Stomach (tissue), 4 donors: ENCODE results near the gene PYDC2.

ENCODE experiments used
- CTCF ChIP-seq, 7 experiments: fragments of 450-650 bp in 4 of 7; fragments of 200-600 bp in 3 of 7; sonication (generic) in 3 of 7; IDR thresholded peaks; one replicate each; pipeline ENCODE4 v1.5.1; 2016 to 2019; ENCODE audit warnings: antibody characterized with exemption in 7 of 7, control low read depth in 2 of 7, mild to moderate bottlenecking in 1 of 7
- EP300 ChIP-seq: sonication (generic); formaldehyde crosslinking; IDR thresholded peaks from one replicate; pipeline ENCODE4 v1.6.1; 2017; ENCODE audit warnings: antibody characterized with exemption
- POLR2A ChIP-seq, 4 donors: fragments of 450-650 bp; IDR thresholded peaks; one replicate each; pipeline ENCODE4 v1.6.1; 2016; ENCODE audit warnings: antibody characterized with exemption in 4 of 4, control low read depth in 2 of 4, mild to moderate bottlenecking in 1 of 4, moderate library complexity in 1 of 4
- POLR2AphosphoS5 ChIP-seq, 3 donors: sonication (generic); formaldehyde crosslinking; IDR thresholded peaks; one replicate each; pipeline ENCODE4 v1.6.1; 2016; ENCODE audit warnings: antibody characterized with exemption in 3 of 3

GRCh38 chr3:191499307-191500080 lies 38.5 kb downstream of the PYDC2 start:
- TF ChIP-seq CTCF (IDR thresholded peaks at IDR 0.05) (no peak), EP300 (no peak), POLR2A (IDR thresholded peaks at IDR 0.05) (no peak), POLR2AphosphoS5 (IDR thresholded peaks at IDR 0.05) (no peak)
